ENCODE measurements around the gene SLC1A5. TPM values are rescaled to one million over a fixed set of nuclear protein-coding genes. Genes with fewer than 3 reads are reported as not detected.

SLC1A5 gene
- total RNA-seq, 1 donor from 2014 or later = 39.5 TPM

DNA sequence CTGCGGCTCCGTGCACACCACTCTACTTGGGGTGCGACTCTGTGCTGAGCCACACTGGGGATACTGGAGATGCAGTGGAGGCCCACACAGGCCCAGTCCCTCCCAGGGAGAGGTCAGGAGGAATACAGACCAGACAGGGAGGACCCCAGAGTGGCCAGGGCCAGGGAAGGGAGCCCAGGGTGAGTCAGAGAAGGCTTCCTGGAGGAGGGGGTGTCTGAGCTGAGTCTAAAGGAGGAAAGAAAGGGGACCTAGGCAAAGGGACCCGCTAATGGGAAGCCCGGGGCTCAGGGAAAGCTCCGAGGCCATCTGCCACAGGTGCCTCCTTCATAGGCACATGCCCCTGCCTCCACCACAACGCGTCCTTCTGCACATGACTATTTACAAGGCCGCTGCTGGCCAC lies 58.2 kb downstream of the SLC1A5 start:
- Mint-ChIP-seq H3K4me1 (peaks cover 19% of the 10 kb centered on the region), H3K9me3 (no peaks in the 10 kb centered on the region), H3K27ac (no peak overlapping the region), H3K27me3 (ENCODE audit: insufficient read depth, low read depth) (peaks cover 6% of the 10 kb centered on the region), H3K4me3 (no peak overlapping the region), H3K36me3 (peaks cover 31% of the 10 kb centered on the region)
- peaks cover 34% of the 10 kb centered on the region for H3K79me2 ChIP-seq (ENCODE audit: low read depth)
- H3K27me3 ChIP-seq = no peaks in the 10 kb centered on the region
- H3K9me3 ChIP-seq (ENCODE audit: low read depth) = no peaks in the 10 kb centered on the region
- peaks cover 4% of the 10 kb centered on the region for H3K36me3 ChIP-seq
- DNase-seq (ENCODE audit: low spot score) = no peak
- H3K4me1 ChIP-seq = no peaks in the 10 kb centered on the region
- H3K9ac ChIP-seq = no peak overlapping the region
- H2AFZ ChIP-seq (replicated peaks) = no peak overlapping the region
- TF ChIP-seq EZH2phosphoT487 (IDR thresholded peaks at IDR 0.05) (no peak), EZH2 (IDR thresholded peaks at IDR 0.05) (no peak)
- TF ChIP-seq, protein P1, sequence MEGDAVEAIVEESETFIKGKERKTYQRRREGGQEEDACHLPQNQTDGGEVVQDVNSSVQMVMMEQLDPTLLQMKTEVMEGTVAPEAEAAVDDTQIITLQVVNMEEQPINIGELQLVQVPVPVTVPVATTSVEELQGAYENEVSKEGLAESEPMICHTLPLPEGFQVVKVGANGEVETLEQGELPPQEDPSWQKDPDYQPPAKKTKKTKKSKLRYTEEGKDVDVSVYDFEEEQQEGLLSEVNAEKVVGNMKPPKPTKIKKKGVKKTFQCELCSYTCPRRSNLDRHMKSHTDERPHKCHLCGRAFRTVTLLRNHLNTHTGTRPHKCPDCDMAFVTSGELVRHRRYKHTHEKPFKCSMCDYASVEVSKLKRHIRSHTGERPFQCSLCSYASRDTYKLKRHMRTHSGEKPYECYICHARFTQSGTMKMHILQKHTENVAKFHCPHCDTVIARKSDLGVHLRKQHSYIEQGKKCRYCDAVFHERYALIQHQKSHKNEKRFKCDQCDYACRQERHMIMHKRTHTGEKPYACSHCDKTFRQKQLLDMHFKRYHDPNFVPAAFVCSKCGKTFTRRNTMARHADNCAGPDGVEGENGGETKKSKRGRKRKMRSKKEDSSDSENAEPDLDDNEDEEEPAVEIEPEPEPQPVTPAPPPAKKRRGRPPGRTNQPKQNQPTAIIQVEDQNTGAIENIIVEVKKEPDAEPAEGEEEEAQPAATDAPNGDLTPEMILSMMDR (IDR thresholded peaks at IDR 0.05) = no peak
- H3K4me3 ChIP-seq = no peak overlapping the region
- no peaks in the 10 kb centered on the region for H3F3A ChIP-seq (ENCODE audit: low read depth)
- peaks cover 79% of the 10 kb centered on the region for H4K20me1 ChIP-seq (ENCODE audit: low read depth)
- no peak overlapping the region for H3K27ac ChIP-seq
- no peak overlapping the region for H3K4me2 ChIP-seq

DNA sequence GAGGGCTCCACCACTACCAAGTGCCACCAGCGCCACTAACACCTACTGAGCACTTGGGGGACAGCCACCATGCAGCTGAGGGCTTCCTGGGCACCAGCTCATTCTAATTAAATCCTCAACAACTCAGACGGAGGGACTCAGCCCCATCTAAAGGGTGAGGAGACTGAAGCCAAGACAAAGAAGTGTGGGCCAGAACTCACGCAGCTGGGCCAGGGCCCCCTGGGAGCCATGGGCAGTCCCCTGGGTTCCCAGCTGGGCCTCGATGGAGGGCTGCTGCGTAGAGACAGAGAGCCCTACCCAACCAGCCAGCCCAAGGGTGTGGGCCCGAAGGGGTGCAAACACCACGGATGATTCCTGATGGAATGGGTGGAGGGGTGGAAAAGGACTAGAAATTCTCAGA lies 58.7 kb downstream of the SLC1A5 start:
- H3K4me1 Mint-ChIP-seq = peaks cover 19% of the 10 kb centered on the region
- DNase-seq (ENCODE audit: low spot score) = no peak
- Histone ChIP-seq H3K27ac (no peak overlapping the region), H3K9ac (no peak overlapping the region), H3F3A (ENCODE audit: low read depth) (no peaks in the 10 kb centered on the region), H3K79me2 (ENCODE audit: low read depth) (peaks cover 30% of the 10 kb centered on the region), H4K20me1 (ENCODE audit: low read depth) (peaks cover 79% of the 10 kb centered on the region), H3K36me3 (peaks cover 4% of the 10 kb centered on the region), H2AFZ (replicated peaks) (no peak overlapping the region), H3K4me1 (no peaks in the 10 kb centered on the region), H3K9me3 (ENCODE audit: low read depth) (no peaks in the 10 kb centered on the region), H3K4me3 (no peak overlapping the region), H3K4me2 (no peak overlapping the region), H3K27me3 (no peaks in the 10 kb centered on the region)
- TF ChIP-seq EZH2 (IDR thresholded peaks at IDR 0.05) = no peak
- no peak for TF ChIP-seq EZH2phosphoT487 (IDR thresholded peaks at IDR 0.05)
- TF ChIP-seq, protein P1 (IDR thresholded peaks at IDR 0.05) = no peak
- peaks cover 6% of the 10 kb centered on the region for H3K27me3 Mint-ChIP-seq (ENCODE audit: insufficient read depth, low read depth)
- H3K27ac Mint-ChIP-seq = no peak overlapping the region
- H3K36me3 Mint-ChIP-seq = peaks cover 31% of the 10 kb centered on the region
- no peaks in the 10 kb centered on the region for H3K9me3 Mint-ChIP-seq
- H3K4me3 Mint-ChIP-seq = no peak overlapping the region

DNA sequence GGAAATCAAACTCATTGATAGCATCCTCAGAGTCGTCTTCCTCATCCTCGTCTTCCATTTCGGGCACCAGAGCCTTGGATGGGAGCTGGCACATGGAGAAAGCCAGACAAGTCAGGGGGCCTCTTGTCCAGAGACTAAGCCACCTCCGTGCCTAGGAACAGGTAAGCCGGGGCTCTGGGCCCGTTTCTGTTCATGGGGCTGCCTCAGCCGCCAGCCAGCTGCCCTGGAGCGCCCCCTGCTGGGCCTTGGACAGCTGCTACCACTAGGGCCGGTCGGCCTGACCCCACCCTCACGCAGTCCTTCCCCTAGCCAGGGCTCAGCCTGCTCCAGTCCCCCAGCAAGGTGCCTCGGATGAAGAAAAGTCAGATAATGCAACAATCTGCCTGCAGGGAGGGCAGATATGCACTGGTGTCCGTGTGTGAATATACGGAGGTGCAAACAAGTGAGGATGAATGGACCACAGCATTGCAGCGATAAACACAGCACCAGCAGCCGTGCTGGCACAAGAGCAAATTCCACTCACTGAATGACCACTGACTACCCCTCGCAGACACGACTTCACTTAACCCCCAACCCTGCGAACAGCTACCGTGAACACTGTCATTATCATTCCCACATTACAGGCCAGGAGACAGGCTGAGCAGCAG lies 59.6 kb downstream of the SLC1A5 start:
- TF ChIP-seq EZH2 (IDR thresholded peaks at IDR 0.05) (no peak), EZH2phosphoT487 (IDR thresholded peaks at IDR 0.05) (no peak)
- TF ChIP-seq, protein P1 (IDR thresholded peaks at IDR 0.05) = peak; percentile 84
- H3K9me3 Mint-ChIP-seq = no peaks in the 10 kb centered on the region
- DNase-seq (ENCODE audit: low spot score) = peak; percentile 80
- Histone ChIP-seq H2AFZ (replicated peaks) (no peak overlapping the region), H3K4me1 (no peaks in the 10 kb centered on the region), H3K27me3 (no peaks in the 10 kb centered on the region), H3K9ac (no peak overlapping the region), H3K36me3 (no peaks in the 10 kb centered on the region), H3K27ac (no peak overlapping the region), H3F3A (ENCODE audit: low read depth) (no peaks in the 10 kb centered on the region), H3K9me3 (ENCODE audit: low read depth) (no peaks in the 10 kb centered on the region), H4K20me1 (ENCODE audit: low read depth) (peaks cover 72% of the 10 kb centered on the region), H3K4me2 (no peak overlapping the region), H3K4me3 (no peak overlapping the region), H3K79me2 (ENCODE audit: low read depth) (peaks cover 22% of the 10 kb centered on the region)
- H3K27me3 Mint-ChIP-seq (ENCODE audit: insufficient read depth, low read depth) = peaks cover 6% of the 10 kb centered on the region
- peak overlapping the region; percentile 87 for H3K27ac Mint-ChIP-seq
- peak overlapping the region; percentile 46 for H3K4me3 Mint-ChIP-seq
- H3K36me3 Mint-ChIP-seq = peaks cover 30% of the 10 kb centered on the region
- peaks cover 19% of the 10 kb centered on the region for H3K4me1 Mint-ChIP-seq

Measured in neural progenitor cell (in vitro differentiated cells).